Gastrocnemius medialis (tissue), 4 donors: ENCODE measurements around the gene ZNF573.

Source experiments
- POLR2A ChIP-seq, 2 donors: fragments of 450-650 bp; IDR thresholded peaks; one replicate each; pipeline ENCODE4 v1.6.1; 2017; ENCODE audit warnings: antibody characterized with exemption in 2 of 2, mild to moderate bottlenecking in 2 of 2, moderate library complexity in 2 of 2
- TF ChIP-seq, protein P1 (sequence below), 5 experiments: fragments of 450-650 bp in 3 of 5; fragments of 200-600 bp in 2 of 5; sonication (generic) in 2 of 5; IDR thresholded peaks in 4 of 5; conservative IDR thresholded peaks in 1 of 5; 1 replicate in 4 of 5; 2 replicates in 1 of 5; pipeline ENCODE4 v1.5.1; 2016 to 2019; ENCODE audit warnings: antibody characterized with exemption in 5 of 5, mild to moderate bottlenecking in 3 of 5, moderate library complexity in 3 of 5

DNA sequence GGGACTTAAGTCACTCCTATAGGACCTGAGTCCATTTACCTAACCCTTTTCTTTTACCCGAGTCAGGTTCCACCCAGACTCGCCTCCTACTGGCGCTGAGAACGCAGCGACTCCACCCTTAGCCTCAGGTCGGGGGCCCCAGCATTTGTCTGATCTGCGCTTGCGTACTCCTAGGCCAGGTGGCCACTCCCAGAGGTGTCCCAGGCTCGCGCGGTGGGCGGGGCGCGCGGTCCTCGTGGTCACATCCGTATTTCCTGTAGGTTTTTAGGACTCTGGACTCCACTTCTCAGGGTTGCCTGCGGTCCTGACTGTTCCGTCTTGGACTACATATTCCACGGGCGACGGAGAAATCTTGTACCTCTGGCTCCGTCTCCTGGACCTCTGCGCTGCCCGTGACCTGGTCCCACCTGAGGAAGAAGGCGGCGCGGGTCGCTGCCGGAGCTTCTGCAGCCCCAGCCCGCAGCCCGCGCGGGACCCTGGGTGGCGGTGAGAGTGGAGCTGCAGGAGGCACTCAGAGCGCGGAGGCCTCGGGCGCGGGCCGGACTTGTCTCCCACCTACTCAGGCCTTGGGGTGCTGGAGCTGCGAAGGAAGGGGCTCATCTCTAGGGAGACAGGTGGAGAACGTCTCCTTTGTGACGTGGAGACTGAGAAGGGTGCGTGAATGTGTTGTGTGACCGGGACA, 11.0 kb upstream of the ZNF573 start:
- TF ChIP-seq, protein P1, sequence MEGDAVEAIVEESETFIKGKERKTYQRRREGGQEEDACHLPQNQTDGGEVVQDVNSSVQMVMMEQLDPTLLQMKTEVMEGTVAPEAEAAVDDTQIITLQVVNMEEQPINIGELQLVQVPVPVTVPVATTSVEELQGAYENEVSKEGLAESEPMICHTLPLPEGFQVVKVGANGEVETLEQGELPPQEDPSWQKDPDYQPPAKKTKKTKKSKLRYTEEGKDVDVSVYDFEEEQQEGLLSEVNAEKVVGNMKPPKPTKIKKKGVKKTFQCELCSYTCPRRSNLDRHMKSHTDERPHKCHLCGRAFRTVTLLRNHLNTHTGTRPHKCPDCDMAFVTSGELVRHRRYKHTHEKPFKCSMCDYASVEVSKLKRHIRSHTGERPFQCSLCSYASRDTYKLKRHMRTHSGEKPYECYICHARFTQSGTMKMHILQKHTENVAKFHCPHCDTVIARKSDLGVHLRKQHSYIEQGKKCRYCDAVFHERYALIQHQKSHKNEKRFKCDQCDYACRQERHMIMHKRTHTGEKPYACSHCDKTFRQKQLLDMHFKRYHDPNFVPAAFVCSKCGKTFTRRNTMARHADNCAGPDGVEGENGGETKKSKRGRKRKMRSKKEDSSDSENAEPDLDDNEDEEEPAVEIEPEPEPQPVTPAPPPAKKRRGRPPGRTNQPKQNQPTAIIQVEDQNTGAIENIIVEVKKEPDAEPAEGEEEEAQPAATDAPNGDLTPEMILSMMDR (IDR thresholded peaks at IDR 0.05 in 4 of 5, conservative IDR thresholded peaks at IDR 0.05 in 1 of 5) = no peak
- no peak for TF ChIP-seq POLR2A (IDR thresholded peaks at IDR 0.05)
